Measurements from ENCODE around the gene XRCC6.

- TF ChIP-seq TAF1 (IDR thresholded peaks at IDR 0.05; ENCODE audit: borderline replicate concordance, insufficient read depth, low read length) = no peak
- no peak for TF ChIP-seq POLR2AphosphoS5 (IDR thresholded peaks at IDR 0.05; ENCODE audit: low read depth, low read length)
Observed at GRCh38 chr22:41574847-41575381, 46.2 kb upstream of the XRCC6 start.

All from PFSK-1 (cell line).